D721Med (cell line): ENCODE data around the gene PFDN4.

Experiments used
- DNase-seq: peaks from one replicate; pipeline ENCODE4 v3.0.0; 2011; ENCODE audit warnings: low spot score; ENCODE audit not compliant: insufficient read length
- FAIRE-seq: peaks from 2 replicates; lab custom pipeline; 2011; peaks lifted over from hg19 to GRCh38; lab: Jason Lieb, UNC
- CTCF ChIP-seq: IDR thresholded peaks from 2 replicates; pipeline ENCODE4 v1.5.1; 2012; ENCODE audit warnings: mild to moderate bottlenecking, control low read depth; ENCODE audit not compliant: insufficient read depth; ENCODE audit errors: missing control alignments

PFDN4 gene, protein sequence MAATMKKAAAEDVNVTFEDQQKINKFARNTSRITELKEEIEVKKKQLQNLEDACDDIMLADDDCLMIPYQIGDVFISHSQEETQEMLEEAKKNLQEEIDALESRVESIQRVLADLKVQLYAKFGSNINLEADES

DNA sequence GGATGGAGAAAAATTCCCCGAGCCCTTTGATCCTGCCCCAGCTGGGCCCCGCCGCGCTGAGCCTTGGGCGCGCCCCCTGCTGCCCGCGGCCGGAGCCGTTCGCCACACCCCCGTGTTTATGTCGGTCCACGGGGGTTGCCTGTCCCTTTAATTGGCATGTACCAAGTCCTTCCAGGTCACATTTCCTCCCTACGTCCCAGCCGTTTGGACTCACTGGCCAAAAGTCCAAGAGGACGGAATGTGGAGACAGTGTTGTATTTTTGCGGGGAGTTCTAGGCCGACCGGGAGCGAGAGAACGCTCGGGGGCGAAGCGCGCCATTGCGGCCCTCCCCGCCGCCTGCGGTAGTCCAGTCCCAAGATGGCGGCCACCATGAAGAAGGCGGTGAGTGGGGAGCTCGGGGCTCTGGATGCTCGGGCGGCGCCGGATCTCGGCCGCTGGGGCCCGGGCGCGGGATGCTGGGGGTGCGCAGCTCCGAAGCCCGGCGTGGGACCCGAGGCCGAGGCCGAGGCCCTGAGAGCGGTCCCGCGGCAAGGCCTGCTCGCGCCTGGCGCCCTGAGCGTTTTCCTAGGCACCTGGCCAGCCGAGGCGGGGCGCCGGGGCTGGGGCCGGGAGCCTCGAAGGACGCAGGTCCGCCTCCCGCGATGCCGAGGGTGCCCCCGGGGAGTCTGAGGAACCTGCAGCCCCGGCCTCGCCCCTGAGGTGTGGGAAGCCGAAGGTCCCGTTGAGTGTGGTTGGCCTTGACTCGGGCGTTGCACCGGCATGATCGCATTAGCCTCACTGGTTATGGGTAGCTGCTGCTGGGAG, at the start of gene PFDN4:
TSS of gene PFDN4 (plus strand) at position 345 of the 805 bp plus-strand sequence. CDS start at position 359, 14 bp downstream.
- FAIRE-seq = no peak
- TF ChIP-seq CTCF = peak; percentile 58
- DNase-seq = peak; percentile 72

DNA sequence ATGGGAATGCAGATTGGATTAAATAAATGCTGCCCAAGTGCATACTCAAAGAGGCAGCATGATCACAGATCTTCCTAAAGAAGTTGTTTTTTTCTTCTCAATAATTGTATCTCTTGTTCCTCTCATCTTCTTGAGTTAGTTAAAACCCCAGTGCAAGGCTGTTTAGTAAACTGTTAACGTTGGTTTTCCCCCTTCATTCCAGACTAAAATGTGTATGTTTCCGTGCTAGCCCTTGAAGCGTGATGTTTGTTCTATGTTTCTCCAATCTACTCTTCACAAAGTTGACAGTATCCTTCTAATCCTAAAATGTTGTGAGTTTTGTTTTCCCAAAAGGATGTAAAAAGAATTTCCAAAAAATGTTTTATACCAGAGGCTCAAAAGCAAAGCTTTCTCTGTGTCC, 49.7 kb upstream of the PFDN4 start:
- FAIRE-seq (no peak), DNase-seq (no peak)
- TF ChIP-seq CTCF = no peak

DNA sequence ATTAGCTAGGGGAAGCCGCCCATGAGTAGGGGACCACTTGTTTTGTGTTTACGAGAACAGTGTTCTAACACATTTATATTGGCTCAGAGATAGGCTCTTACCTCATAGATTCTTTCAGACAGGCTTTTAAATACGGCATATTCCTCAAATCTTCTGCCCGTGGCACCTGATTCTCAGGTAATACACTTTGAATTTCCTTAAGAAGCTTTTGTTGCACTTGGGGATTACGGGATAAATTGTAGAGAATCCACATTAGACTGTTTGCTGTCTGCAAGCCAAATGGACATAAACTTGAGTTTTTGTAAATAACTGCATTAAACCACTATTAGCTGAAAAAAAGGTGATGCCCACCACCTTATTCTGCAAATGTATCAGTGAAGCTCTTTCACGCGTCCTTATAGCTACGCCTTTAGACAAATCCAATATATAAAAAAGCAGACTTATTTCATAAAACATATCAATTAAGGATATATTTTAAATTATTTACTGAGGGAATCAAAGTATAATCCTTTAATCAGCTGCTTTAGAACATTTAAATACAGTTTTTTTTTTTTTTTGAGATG, 49.0 kb upstream of the PFDN4 start:
- DNase-seq = no peak

GRCh38 chr20:54160065-54161007, 47.6 kb upstream of the PFDN4 start:
- DNase-seq (no peak), FAIRE-seq (no peak)
- TF ChIP-seq CTCF = no peak

More for the DNA sequence above, 49.0 kb upstream of the PFDN4 start:
- no peak for TF ChIP-seq CTCF
- no peak for FAIRE-seq

DNA sequence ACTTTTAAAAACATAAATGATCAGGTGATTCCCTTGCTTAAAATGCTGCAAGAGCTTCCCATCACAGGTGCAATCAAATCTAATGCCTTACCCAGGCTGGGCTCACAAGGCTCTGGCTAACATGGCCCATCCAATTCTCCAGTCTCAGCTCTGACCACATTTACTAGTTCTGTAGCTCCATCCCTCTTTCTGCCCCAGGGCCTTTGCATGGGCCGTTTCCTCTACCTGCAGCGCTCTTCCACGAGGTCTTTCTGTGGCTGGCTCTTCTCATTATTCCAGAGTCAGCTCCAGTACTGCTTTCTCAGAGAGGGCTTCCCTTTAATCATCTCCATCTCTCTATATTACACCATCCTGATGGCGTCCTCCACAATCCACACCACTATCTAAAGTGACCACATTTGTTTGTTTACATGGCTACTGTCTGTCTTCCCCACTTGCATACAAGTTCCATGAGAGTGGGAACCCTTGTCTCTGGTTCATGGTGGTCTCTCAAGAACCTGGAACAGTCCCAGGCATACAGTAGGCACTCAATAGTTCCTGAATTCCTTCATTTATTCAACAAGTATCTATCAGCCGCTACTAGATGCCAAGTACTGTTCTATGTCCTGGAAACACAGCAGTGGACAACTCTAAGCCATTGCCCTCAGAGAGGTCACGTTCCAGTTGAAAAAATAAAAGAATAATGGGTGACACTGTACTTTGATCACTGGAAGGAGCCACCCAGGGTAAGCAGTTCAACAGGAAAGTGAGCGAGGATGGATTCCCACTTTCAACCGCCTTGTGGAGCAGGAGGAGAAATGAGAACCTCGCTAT, 46.7 kb upstream of the PFDN4 start:
- DNase-seq = no peak
- TF ChIP-seq CTCF = no peak
- no peak for FAIRE-seq

GRCh38 chr20:54161821-54162149, 46.1 kb upstream of the PFDN4 start:
- FAIRE-seq (no peak), DNase-seq (no peak)
- no peak for TF ChIP-seq CTCF
